Kidney glomerular epithelial cell (primary cell): Measurements from ENCODE around the gene NCOA3.
"Not testable (repeated sequence)": the region's sequence is repeated elsewhere in the genome, so short reads cannot be mapped to it uniquely, and the experiment has no call there.

Source experiments
- DNase-seq: peaks from one replicate; lab custom pipeline; 2025; lab: John Stamatoyannopoulos, UW

Gene NCOA3

GRCh38 chr20:47501116-47501481 lies 588 bp upstream of the NCOA3 start:
- DNase-seq, result no peak

GRCh38 chr20:47502271-47503239 lies 868 bp downstream of the NCOA3 start:
- peak; percentile 37 for DNase-seq

- no peak for DNase-seq
Observed at GRCh38 chr20:47503685-47504084, 2.0 kb downstream of the NCOA3 start.

GRCh38 chr20:47506335-47506734 lies 4.6 kb downstream of the NCOA3 start:
- no peak for DNase-seq

GRCh38 chr20:47506850-47507249 lies 5.2 kb downstream of the NCOA3 start:
- DNase-seq, result no peak

DNA sequence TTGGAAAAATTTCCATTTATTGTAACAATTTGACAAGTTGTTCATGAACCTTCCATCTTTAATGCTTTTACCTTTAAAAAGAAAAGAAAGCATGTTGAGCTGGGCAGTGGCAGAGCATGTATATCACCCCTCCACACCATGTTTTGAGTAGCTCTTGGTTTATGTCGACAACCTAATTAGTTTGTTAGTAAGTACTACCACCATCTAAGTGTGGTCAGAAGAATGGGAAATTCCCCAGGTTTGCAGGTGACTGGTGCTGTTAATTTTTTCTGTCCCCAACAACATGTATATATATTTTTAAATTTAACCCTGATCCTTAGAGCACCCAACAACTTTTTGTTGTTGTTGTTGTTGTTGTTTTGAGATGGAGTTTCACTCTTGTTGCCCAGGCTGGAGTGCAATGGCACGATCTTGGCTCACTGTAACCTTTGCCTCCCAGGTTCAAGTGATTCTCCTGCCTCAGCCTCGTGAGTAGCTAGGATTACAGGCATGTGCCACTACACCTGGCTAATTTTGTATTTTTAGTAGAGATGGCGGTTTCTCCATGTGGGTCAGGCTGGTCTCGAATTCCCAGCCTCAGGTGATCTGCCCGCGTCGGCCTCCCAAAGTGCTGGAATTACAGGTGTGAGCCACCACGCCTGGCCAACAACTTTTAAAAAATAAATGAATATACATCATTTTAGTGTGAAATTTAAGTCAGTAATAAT lies 5.7 kb downstream of the NCOA3 start:
- DNase-seq, result not testable (repeated sequence)

DNA sequence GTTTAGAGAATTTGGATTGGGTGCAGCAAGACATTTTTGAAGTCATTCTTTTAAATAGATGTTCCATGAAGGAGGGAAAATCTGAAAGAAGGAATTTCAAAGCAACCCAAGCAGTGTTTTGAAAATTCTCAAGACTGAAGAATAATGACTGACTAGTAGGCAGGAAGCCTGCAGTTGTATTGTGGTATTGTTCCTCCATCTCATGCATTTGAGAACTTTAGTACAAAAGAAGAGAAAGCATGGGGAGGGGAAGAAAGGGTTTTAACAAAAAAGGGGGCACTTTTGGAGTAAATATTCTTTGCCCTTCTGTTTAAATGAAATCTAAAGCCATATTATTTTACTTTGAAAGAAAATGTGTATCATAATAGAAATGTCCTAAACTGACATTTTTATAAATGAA lies 6.6 kb downstream of the NCOA3 start:
- no peak for DNase-seq

DNA sequence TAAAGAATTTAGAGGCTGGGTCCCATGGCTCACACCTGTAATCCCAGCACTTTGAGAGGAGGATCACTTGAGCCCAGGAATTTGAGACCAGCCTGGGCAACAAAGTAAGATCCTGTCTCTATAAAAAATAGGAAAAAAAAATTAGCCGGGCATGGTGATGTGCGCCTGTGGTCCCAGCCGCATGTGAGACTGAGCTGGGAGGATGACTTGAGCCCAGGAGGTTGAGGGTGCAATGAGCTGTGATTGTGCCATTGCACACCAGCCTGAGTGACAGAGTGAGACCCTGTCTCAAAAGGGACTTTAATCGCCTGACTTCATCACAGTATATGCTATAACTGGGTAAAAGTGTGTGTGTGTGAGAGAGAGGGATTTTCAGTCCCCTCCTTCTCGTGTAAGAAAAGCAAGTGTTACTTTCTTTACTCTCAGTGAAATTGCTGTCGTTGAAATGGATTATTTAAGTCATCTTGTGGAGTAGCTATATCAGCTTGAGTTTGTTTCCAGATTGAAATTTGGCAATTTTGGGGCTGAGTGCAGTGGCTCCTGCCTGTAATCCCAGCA lies 7.5 kb downstream of the NCOA3 start:
- no peak for DNase-seq

GRCh38 chr20:47509685-47510084 lies 8.0 kb downstream of the NCOA3 start:
- DNase-seq, result no peak

- no peak for DNase-seq
Observed at GRCh38 chr20:47515843-47516242, 14.2 kb downstream of the NCOA3 start.

- DNase-seq, result no peak
Observed at GRCh38 chr20:47521059-47521808, 19.5 kb downstream of the NCOA3 start.

- no peak for DNase-seq
Observed at GRCh38 chr20:47524015-47524784, 22.5 kb downstream of the NCOA3 start.

- no peak for DNase-seq
Observed at GRCh38 chr20:47527004-47527800, 25.5 kb downstream of the NCOA3 start.

DNA sequence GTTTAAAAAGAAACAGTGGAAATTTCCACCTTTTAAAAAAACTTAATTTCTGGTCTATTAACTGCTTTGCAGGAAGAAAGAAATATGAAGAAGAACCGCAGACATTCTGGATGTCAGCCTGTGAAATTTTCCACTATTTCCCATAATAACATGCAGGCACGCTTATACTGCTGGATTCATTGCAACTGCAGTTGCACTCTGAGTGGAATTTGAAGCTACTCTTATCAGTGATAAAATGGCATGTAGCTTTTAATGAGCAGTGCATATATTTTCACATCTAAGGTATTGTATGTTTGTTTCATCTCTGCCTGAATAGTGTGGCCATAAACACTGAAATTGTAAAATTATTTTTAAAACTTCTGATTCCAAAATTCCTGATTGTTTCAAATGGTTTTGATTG lies 28.2 kb downstream of the NCOA3 start:
- no peak for DNase-seq

DNA sequence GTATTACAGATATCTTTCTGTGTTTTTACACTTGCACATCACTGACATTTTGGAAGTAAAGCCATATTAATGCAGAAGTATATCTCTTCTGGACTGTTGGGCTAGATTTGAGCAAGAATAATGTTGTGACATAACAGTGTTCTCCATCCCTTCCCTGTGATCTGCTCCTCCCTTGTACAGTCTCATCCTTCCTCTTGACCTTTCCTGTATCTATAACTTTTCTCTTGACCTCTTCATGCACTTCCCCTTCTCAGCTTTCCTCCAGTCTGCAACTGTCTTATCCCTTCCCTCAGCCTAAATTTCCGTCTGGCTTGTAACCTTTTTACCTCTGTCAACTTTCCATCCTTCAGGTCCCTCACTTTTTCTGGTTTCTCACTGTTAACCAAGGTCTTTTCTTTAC lies 29.8 kb downstream of the NCOA3 start:
- DNase-seq, result no peak

DNA sequence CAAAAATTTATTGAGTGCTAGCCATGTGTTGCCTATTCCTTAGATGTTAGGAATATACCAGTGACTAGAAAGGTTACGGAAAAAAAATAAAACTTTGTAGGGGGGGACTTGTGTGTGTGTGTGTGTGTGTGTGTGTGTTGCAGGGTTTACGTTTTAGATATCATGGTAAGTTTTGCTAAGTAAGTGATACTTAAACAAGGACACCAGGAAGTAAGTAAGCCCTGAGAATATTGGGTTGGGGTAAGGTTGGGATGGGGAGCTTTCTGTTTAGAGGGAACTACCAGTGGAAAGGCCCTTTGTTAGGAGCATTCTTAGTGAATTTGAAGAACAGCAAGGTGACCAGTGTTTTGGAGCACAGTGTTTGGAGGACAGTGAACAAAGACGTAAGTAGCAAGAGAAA lies 30.3 kb downstream of the NCOA3 start:
- DNase-seq, result no peak

GRCh38 chr20:47533518-47534062 lies 31.9 kb downstream of the NCOA3 start:
- no peak for DNase-seq

GRCh38 chr20:47534405-47534804 lies 32.7 kb downstream of the NCOA3 start:
- no peak for DNase-seq

DNA sequence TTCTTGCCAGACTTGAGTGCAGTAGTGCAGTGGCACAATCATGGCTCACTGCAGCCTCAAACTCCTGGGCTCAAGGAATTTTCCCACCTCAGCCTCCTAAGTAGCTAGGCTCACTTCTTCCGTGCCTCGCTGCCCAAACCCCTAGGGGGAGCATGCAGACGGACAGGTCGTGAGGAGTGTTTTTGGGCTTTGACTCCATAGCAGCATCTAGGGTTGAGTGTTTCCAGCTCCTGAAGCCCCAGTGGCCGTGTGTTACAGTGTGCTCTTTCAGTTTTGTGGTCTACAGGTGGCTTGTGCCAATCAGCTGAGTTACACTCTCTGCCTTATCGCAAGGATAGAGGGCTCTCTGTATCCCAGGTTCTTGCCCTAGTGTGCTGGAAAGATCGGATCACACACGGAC lies 33.4 kb downstream of the NCOA3 start:
- DNase-seq, result no peak

DNA sequence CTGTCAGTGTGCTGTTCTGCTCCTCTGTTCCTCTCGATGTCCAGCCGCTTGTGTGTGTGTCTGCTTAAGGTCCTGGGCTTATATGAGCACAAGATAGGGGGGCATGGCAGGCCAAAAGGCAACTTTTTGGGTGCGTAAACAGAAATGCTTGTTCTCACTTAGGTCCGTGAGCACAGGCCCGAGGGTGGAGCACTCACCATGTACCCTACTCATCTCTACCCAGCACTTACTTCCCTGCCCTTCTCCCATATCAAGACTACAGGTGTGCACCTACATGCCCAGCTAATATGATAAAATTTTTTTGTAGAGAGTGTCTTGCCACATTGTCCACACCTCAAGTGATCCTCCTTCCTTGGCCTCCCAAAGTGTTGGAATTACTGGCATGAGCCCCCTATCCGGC lies 34.3 kb downstream of the NCOA3 start:
- DNase-seq, result no peak
